Prostate gland (tissue), 2 donors: ENCODE data around the gene C19orf44.

ENCODE experiments used
- CTCF ChIP-seq, 4 experiments: fragments of 200-600 bp in 2 of 4; fragments of 450-650 bp in 2 of 4; sonication (generic) in 2 of 4; IDR thresholded peaks; 1 replicate in 3 of 4; 2 replicates in 1 of 4; pipeline ENCODE4 v1.5.1; 2016 to 2019; ENCODE audit warnings: antibody characterized with exemption in 4 of 4, mild to moderate bottlenecking in 2 of 4, moderate library complexity in 2 of 4
- POLR2A ChIP-seq: fragments of 450-650 bp; IDR thresholded peaks from one replicate; pipeline ENCODE4 v1.6.1; 2016; ENCODE audit warnings: antibody characterized with exemption, mild to moderate bottlenecking

GRCh38 chr19:16561382-16561781, 65.2 kb downstream of the C19orf44 start:
- TF ChIP-seq CTCF (IDR thresholded peaks at IDR 0.05) (no peak), POLR2A (no peak)
